Inferior parietal cortex (tissue), 1 donor: ENCODE results near the gene ETS1.

ENCODE experiments used
- DNase-seq: peaks from one replicate; pipeline ENCODE4 v3.0.0-alpha.2; 2016; ENCODE audit errors: extremely low spot score

The ETS1 gene

DNA sequence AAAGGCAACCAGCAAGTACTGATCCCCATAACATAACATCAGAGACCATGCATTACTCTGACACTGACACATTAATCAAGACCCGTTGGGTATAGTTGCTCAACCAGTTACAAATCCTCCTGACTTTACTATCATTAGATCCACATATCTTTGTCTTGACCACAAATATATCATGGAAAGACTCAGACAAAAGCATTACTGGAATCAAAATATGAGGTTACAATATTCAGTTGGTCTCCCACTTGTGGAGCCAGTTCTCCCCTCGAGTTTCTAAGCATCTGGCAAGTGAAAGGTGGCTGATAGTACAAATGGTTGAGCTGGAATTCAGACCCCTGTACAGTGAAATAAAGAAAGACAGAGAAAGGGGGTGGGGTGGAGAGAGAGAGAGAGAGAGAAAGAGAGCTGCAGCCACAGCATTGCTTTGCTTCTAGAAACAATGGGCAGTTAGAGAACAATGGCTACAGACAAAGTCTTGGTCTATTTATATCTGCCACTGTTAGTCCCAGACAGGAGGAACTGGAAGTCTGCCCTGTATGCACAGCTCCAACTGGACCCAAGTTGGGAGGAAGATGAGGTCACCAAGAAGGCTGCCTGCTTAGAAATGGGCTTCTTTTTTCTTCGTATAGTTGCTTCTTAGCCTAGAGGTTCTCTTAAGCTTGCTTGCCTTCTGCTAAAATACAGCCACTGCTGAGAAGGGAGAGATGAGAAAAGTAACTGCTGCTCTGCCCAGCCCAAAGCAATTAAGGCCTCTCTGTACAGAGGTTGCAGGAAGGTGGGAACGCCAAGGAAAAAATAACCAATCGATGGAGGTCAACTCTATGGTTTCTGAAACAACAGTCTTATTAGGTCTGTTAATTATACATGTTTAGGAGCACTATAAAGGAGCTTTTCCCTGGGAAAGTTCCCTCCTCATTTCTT, 85.5 kb downstream of the ETS1 start:
- peak; percentile 62 for DNase-seq

DNA sequence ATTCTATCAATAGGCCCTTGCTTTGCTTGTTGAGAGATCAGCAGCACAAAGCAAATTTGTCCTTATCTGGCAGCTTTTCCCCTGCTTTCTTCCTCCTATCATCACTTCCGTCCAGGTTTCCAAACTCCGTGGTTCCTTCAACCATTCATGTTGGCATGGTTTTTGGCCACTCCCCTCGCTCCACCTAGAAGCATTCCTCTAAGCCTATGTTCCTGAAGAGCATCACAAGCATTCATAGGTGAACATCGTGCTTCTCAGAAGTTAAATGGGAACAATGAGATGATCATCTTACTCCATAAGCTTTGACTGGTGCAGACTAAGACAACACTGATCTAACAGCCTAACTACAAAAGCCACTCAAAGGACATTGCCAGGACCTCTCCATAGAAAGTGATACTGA, 86.3 kb downstream of the ETS1 start:
- no peak for DNase-seq

DNA sequence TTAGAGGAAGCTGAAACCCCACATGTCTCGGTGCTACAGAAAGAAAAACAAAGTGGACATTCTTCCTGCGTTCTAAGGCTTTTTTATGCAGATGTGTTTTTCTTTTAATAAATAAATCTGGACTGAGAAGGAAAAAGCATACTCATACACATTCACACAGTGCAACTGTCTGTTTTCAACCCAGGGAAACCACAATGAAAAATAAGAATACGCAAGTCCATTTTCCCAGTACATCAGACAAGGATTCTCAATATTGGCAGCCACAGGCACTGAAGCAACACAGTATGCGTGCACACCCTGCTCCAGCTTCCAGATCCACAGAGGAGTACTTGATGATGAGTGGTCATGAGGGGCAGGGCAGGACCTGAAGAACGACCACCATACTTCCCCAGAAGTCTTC, 86.9 kb downstream of the ETS1 start:
- no peak for DNase-seq

DNA sequence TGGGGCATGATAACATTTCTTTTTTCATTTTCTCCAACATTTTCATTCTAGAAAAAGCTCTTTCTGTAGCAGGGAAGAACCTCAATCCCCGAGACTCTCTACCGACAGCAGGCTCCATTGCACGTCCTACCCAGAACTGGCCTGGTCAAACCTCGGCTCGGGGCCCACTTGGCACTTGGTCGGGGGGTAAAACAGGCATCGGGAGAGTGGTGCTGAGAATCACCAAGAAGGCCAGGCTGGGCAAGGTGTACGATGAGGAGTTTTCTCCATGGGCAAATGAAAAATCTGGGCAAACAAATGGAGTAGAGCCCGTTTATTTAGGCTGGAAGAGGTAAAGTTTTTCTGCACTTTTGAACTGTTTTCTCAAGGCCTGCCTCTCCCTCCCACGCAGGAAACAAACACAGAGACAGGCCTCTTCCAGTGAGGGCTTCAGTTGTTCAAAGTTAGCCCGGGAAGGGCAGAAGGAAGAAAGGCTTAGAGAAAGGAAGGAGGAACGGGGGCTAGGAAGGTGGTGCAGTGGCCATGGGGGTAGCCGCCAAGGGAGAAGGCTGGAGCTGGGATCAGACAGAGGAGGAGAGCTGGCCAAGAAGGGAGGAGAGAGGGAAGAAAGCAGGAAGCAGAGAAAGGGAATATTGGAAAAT, 87.6 kb downstream of the ETS1 start:
- DNase-seq = no peak

DNA sequence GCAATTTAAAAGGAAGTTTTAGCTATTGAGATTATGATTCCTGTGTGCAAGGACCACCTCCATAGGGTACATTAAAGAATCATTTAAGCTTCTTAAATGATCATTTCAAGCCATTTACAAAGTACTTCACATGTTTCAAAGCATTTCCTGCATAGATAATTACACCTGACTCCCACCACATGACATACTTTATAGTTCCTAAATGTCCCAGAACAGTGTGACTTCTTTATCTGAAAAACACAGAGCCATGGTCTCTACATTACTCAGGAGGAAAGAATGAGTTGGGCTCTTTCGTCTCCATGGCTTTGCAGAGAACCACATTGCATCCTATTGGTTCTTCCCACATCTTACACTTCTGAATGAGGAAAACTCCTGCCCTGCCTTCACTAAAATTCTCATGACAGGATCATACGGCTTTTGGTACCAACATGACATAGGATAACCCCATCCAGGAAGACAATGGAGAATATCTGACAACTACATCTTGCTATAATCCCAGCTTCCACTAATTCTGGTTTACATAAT, 88.6 kb downstream of the ETS1 start:
- DNase-seq = no peak

DNA sequence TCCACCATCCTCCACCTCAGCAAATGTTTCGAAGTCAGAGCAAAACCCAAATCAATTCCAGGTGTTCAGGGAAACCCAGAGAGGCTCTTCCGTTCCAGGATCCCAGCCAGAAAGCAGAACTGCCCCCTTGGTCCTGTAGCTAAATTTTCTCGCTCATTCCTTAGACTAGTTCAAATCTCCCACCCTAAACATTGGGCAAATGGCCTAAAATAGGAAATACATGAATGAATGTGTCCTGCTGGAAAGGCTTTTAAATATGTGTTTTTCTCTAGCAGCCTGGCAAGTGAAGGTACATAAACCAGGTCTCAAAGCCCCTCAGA, 89.6 kb downstream of the ETS1 start:
- DNase-seq = no peak

DNA sequence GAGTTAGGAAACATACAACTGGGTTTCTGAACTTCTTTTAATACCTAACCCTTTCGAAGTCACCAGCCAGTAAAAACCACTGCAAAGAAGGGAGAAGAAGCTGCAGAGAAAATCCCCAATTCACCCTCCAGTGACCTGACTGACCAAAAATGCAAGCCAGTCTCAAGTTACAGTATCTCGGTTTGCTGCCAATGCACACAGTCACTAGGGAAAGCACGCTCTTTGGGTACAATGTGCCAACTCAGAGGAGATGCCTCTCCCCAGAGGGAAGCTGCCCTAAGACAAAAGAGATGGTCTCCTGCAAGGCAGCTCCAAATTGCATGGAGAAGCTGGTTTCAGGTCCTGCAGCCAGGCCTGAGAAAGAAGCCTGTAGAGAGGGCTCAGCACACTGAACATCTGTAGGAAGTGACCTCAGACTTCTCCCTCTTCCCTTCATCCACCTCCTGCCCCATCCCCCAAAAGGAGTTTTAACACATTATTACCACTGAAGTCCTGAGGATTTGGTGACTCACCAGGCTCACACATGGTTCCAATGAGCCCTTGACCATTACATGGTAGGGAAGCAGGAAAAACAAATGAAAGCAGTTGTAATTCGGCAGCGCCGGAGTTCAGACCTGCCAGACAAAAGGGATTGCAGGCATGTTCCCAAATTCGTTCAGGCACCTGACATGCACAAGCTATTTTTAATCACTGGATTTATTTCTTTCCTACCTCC, 90.1 kb downstream of the ETS1 start:
- no peak for DNase-seq

DNA sequence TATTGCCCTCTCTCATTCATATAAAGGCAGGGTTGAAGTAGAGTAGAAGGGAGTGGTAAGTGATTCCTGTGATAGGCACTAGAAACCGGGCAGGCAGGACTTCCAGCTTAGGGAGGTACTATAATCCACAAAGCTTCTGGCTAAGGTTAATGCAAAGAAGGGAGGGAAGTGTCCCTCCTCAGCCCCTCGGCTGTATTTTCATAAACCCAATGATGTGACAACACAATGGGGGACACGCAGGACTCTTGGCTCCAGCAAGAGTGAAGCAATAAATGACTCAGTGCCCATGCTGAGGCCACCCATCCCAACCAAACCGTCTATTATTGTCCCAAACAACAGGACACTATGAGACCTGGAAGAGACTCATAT, 90.7 kb downstream of the ETS1 start:
- DNase-seq = no peak

DNA sequence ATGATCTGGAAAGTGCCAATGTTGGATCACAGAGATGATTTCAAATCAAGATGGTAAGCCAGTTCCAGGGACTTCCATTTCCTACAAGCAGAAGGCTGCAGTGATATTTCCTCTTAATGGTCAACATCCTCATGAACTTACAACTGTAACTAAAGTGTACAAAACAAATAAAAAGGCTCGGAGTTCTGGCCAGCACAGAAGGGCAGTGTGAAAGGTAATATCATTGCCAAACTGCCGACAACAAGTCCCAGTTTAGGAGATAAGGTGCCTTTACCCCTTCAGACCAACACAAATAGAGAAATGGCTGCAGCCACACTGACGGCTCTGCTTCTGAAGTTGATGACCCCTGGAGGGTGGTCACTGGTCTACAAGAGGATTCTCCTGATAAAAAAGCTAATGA, 91.1 kb downstream of the ETS1 start:
- DNase-seq = no peak

DNA sequence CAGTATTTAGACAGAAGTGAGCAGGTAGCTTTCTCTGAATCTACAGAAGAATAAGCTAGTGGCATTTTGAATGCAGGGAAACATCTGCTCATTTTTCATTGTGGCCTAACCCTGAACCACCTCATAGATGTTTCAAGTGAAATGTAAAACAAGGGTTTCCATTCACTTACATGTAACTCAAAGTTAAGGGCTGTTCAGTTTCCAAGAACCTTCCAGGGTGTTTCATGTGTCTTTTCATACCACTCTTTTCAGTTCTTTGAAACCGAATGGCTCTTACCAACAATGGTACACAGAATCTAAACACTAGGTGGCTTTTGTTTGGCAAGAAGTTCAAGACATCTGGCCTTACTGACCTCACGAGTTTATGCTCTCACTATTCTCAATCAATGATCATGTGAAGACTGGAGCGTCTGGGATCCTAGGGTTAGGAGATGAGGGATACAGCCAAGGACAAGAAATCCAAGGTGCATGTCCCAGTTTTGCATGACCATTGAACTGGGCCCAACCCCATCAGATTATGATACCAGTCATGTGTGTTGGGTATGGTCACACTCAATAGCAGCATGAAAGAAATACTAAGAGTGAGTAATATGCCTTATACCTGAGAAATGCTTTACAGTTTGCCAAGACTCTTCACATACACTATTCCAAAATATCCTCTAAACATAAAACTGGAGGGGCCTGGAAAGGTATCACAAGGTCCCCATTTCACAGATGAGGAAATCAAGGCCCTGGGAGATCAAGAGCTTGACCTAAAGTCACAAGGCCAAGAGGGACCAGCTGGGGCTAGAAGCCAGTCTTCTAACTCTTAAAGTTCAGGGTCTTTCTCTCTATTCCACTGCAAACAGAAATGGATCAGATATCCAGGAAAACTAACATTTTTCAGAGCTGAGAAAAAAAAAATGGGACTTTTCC, 92.7 kb downstream of the ETS1 start:
- DNase-seq = no peak

DNA sequence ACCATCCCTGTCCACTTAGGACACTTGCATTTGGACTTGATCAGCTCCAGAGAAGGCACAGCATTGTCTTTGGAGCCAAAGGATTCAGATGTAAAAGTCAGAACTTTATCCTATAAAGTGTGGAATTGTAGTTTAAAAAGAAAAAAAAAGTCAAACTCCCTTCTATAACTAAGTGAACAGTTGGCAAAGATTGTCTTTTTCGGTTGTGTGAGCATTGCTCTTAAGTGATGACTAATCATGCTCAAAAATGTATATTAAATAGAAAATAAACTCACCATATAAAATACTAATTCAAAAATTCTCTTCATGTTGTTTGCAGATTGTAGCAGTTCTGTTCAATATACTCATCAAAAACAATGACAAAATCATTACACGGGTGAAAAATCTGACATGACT, 93.8 kb downstream of the ETS1 start:
- DNase-seq = no peak

DNA sequence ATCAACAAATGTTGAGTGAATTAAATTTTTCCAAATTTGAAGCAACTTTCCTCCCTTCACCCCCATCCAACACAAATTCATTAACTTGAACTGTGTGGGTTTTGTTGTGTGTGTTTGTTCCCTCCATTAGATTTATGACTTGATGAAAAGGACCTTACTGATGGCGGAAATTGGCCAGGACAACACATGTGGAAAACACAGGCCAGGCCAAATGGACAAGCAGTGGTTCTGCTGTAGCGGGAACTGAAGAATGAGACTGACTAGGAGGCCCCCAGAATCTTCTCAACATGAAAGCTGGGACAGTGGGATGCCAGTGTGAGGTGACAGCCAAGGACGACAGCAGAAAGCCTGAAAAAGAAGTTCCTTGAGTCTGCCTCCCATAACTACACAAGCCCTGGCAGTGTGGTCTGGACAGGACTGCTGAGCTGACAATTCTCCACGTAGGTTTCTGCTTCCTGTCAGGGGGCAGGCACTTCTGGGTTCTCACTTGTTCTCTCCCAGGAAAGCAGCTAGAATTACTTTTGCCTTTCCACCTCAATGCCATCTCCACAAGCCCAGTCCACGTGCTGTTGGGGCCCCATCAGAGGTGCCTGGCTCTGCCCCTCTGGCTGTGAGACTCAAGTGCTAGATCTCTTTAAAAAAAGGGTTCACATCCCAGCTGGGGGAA, 94.3 kb downstream of the ETS1 start:
- DNase-seq = no peak

DNA sequence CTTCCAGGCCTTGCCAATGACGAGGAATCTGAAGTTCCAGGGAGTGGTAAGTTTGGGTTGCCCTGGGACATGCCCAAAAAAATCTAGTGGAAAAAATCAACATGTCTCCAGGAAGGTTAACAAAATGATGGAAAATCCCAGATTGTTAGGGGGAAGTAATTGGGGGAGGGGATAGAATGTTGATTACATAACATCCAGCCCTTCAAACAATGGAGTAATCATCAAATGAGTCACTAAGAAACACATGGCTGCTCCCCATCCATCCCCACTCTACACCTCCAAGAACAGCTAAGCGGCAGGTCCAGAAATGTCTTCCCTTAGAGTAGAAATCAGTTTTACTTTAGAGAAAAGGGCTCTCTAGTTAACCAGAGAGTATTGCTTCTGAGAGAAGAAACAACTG, 94.9 kb downstream of the ETS1 start:
- DNase-seq = no peak

DNA sequence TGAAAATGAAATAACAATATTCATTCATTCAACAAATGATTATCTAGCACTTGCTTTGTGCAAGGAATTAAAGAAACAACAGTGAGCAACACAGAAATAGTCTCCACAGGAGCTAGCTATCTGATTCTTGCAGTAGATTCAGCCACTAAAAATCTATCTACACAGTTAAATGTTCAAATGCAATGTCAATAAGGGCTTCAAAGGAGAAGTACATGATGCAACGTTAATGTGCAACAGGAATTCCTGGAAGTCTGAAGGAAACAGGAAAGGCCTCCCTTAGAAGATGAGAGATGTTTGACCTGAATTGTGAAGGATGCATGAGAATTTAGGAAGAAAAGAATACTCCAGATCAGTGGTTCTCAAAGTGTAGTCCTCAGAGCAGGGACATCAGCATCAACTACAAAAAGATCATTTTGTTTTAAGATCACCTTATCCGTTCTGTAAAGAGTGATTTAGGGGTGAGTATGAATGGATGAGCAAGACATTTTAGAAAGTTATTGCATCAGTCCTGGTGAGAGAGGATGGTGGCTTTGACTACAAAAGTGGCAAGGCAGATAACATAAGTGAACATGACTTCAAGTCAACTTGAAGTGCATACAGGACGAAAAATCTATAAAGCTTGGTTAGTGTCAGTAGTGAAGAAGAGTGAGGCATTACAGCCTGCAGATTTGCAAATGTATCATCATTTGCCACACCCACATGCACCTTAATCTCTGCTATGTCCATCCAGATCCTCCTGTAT, 96.0 kb downstream of the ETS1 start:
- no peak for DNase-seq

DNA sequence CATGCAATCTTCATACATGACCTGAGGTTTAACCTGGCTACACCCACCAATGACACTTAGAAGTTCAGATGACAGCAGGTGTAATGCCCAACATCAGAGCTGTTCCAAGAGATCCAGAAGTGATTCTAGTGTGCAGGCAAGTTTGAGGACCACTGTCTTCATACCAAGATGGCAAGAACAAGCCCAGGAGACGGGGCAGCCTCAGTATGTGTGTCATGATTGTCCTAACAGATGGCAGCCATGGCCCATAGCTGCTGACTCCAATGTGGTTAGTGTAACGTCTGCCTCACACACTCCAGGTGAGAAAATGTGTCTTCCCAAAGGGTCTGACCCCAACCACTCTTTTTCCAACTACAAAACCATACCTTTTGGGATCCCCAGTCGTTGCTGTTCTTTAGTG, 97.3 kb downstream of the ETS1 start:
- no peak for DNase-seq

DNA sequence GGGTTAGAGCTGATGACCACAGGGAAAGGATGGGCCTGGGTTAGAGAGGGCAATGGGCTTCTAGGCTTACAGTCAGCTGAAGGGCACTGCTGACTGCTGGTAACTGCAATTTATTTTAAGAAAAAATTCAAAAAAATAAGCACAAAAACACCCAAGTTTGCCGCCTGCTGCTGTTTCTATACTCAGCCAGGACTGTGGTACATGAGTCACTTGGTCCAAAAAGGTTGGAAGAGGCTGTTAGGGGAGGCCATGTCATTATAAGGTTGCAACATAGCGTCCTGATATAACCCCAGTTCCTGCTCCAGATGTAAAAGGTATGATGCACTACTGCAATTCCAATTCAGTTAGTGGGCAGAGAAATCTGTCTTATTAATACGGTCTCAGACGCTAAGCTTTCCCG, 98.9 kb downstream of the ETS1 start:
- DNase-seq = no peak

DNA sequence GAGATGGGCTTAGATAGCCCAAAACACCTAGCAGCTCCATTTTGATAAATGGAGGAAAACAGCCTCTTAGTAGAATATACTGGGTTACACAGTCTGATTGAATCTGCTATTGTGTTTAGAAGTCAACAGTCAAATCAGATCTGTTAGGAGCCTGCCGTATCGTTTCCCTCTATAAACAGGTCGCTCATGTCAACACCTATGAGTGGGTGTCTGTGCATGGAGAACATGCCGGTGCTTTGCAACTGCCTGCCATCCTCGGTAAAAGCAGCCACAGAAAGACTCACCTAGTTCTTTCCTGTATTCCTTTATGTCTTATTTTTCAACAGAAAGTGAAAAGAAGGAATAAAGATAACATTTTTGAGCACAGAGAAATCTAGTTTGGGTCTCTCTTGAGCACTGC, 99.4 kb downstream of the ETS1 start:
- no peak for DNase-seq

DNA sequence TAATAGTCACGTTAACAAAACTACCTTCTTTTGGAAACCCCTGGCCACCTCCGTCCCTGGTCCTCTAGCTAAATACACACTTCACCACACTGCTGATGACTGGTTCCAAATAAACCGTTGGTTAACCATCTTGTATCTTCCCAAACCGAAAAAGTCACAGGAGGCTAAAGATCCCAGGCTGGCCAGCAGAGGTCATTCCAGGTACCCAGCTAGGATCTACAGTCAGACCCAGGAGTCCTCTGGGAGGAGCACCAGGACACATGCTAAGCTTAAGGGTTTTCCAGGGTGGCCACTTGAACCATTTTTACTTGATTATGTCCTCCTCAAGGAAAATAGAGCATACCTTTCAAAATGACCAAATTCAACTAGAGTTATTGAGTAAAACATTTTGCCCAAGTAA, 103.2 kb downstream of the ETS1 start:
- DNase-seq = no peak

DNA sequence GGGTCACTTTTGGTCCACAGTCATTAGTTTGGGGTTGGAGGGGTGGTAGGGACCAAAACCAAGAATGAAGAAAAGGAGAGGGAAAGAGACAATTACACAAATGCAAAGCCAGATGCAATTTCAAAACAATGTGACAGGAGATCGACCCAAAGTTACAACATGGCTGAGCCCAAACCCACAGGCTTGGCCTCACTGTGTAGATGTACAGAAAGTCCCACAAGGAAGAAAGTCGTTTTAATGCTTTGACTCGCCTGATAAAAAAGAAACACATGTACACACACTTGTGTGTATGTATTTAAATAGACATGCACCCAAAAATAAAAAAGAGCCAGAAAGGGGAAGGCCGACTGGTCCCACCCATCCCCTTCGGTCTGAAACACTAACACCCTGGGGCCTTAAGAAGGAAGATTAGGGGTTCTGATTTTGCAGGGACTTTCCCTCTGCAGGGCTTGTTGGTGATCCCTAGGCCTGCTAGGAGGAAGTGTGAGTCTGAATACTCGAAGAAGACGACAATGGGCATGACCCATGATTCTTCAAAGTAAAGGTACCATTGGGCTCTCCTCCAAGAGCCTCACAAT, 104.1 kb downstream of the ETS1 start:
- DNase-seq = no peak
